Measurements from ENCODE around the gene SLC1A6. TPM values are rescaled to one million over a fixed set of nuclear protein-coding genes. Genes with fewer than 3 reads are reported as not detected.

Gene SLC1A6
- total and polyA plus RNA-seq, 2 donors (not counting 1 experiment from before 2014, with no cell fraction given): 0.25 TPM; not detected in 1

DNA sequence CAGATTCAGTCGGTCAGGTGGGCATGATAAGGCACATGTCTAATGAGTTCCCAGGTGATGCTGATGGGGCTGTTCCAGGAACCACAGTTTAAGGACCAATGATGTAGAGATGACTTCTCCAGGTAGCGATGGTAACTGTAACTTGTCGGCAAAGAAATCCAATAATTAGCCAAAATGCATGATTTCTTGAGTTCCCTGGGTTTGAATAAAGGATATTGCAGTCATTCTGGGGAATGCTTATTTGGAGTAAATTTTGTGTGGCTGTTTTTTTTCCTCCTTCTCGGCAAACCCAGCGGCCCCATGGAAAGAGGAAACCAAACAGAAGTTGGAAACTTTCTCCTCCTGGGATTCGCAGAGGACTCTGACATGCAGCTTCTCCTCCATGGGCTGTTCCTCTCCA is 38.5 kb downstream of the SLC1A6 start, which contains the start of gene OR7C2:
Gene OR7C2 (plus strand): TSS at position 301 of the 400 bp plus-strand sequence. CDS start 0 bp downstream, at position 301.
- intact Hi-C loops (cut with micrococcal nuclease): no loop called here
- Mint-ChIP-seq H3K27ac (no peak within 1 kb of the TSS), H3K4me1 (peaks cover 26% of the 10 kb centered on the region), H3K4me3 (no peak within 1 kb of the TSS), H3K27me3 (peaks cover 1% of the 10 kb centered on the region), H3K9me3 (ENCODE audit: insufficient read depth) (peaks cover 2% of the 10 kb centered on the region)
- Histone ChIP-seq H4K20me1 (ENCODE audit: control insufficient read depth, insufficient read depth, low read length, poor library complexity, severe bottlenecking) (no peaks in the 10 kb centered on the region), H3K79me2 (ENCODE audit: control insufficient read depth, insufficient read depth, low read length) (no peaks in the 10 kb centered on the region), H3K36me3 (replicated peaks in 1 of 2; ENCODE audit: control extremely low read depth in 1 of 2, control insufficient read depth in 1 of 2, extremely low read depth in 1 of 2, insufficient read depth in 2 of 2, low read length in 1 of 2) (no peaks in the 10 kb centered on the region), H3K9ac (ENCODE audit: low read length) (no peak within 1 kb of the TSS), H3K4me3 (ENCODE audit: control extremely low read depth in 1 of 5, extremely low read depth in 1 of 5, insufficient read depth in 1 of 5, low read depth in 2 of 5, low read length in 4 of 5) (no peak within 1 kb of the TSS), H2AFZ (ENCODE audit: insufficient read depth, low read depth, low read length, poor library complexity, severe bottlenecking) (no peak within 1 kb of the TSS), H3K4me2 (replicated peaks; ENCODE audit: low read depth, low read length, poor library complexity, severe bottlenecking) (peak within 1 kb of the TSS; percentile 12), H3K4me1 (ENCODE audit: control insufficient read depth in 2 of 2, insufficient read depth in 2 of 2, low read length in 2 of 2) (peaks cover 25 to 26% of the 10 kb centered on the region in 2 donors), H3K27me3 (replicated peaks in 1 of 4; ENCODE audit: control extremely low read depth in 1 of 4, control insufficient read depth in 3 of 4, insufficient read depth in 4 of 4, low read length in 3 of 4) (no peaks in the 10 kb centered on the region), H3K27ac (ENCODE audit: low read length in 2 of 2) (no peak within 1 kb of the TSS), H3K9me3 (ENCODE audit: control extremely low read depth in 1 of 3, control insufficient read depth in 2 of 3, insufficient read depth in 1 of 3, low read length in 2 of 3) (peaks cover 0 to 3% (median 0%) of the 10 kb centered on the region in 3 donors)
- no peak for ATAC-seq (ENCODE audit: low read depth)
- TF ChIP-seq, protein P1, sequence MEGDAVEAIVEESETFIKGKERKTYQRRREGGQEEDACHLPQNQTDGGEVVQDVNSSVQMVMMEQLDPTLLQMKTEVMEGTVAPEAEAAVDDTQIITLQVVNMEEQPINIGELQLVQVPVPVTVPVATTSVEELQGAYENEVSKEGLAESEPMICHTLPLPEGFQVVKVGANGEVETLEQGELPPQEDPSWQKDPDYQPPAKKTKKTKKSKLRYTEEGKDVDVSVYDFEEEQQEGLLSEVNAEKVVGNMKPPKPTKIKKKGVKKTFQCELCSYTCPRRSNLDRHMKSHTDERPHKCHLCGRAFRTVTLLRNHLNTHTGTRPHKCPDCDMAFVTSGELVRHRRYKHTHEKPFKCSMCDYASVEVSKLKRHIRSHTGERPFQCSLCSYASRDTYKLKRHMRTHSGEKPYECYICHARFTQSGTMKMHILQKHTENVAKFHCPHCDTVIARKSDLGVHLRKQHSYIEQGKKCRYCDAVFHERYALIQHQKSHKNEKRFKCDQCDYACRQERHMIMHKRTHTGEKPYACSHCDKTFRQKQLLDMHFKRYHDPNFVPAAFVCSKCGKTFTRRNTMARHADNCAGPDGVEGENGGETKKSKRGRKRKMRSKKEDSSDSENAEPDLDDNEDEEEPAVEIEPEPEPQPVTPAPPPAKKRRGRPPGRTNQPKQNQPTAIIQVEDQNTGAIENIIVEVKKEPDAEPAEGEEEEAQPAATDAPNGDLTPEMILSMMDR (IDR thresholded peaks at IDR 0.05): no peak
- TF ChIP-seq EZH2 (IDR thresholded peaks at IDR 0.05; ENCODE audit: borderline replicate concordance, insufficient read depth, low read depth, low read length, poor library complexity, severe bottlenecking): no peak
- DNase-seq: no peak
- ChIA-PET CTCF (no interaction called here), POLR2A (no interaction called here)
- whole genome bisulfite sequencing (ENCODE audit: insufficient coverage): 91% methylated on average over 6 of the region's 6 CpGs

DNA sequence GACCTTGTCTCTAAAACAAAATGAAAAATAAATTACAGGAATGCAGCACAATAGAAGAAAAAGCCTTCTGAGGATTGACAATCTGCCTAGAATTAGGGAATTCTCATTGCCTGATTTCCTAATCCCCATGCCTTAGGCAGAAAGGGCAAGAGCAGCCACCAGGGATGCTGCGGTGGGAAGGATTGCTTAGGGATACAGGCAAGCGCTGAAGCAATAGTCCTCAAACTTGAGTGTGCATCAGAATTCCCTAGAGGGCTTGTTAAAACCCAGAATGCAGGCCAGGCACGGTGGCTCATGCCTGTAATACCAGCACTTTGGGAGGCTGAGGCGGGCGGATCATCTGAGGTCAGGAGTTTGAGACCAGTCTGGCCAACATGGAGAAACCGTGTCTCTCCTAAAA is 39.4 kb downstream of the SLC1A6 start:
- Histone ChIP-seq H3K27ac (ENCODE audit: low read length in 2 of 2) (no peak overlapping the region), H3K9me3 (ENCODE audit: control extremely low read depth in 1 of 3, control insufficient read depth in 2 of 3, insufficient read depth in 1 of 3, low read length in 2 of 3) (no peaks in the 10 kb centered on the region), H3K4me3 (ENCODE audit: control extremely low read depth in 1 of 5, extremely low read depth in 1 of 5, insufficient read depth in 1 of 5, low read depth in 2 of 5, low read length in 4 of 5) (no peak overlapping the region), H3K79me2 (ENCODE audit: control insufficient read depth, insufficient read depth, low read length) (no peaks in the 10 kb centered on the region), H3K9ac (ENCODE audit: low read length) (no peak overlapping the region), H3K4me1 (ENCODE audit: control insufficient read depth in 2 of 2, insufficient read depth in 2 of 2, low read length in 2 of 2) (peaks cover 25 to 26% of the 10 kb centered on the region in 2 donors), H4K20me1 (ENCODE audit: control insufficient read depth, insufficient read depth, low read length, poor library complexity, severe bottlenecking) (no peaks in the 10 kb centered on the region), H3K4me2 (replicated peaks; ENCODE audit: low read depth, low read length, poor library complexity, severe bottlenecking) (no peak overlapping the region), H3K36me3 (replicated peaks in 1 of 2; ENCODE audit: control extremely low read depth in 1 of 2, control insufficient read depth in 1 of 2, extremely low read depth in 1 of 2, insufficient read depth in 2 of 2, low read length in 1 of 2) (no peaks in the 10 kb centered on the region), H2AFZ (ENCODE audit: insufficient read depth, low read depth, low read length, poor library complexity, severe bottlenecking) (no peak overlapping the region), H3K27me3 (replicated peaks in 1 of 4; ENCODE audit: control extremely low read depth in 1 of 4, control insufficient read depth in 3 of 4, insufficient read depth in 4 of 4, low read length in 3 of 4) (no peaks in the 10 kb centered on the region)
- peaks cover 7% of the 10 kb centered on the region for H3K27me3 Mint-ChIP-seq
- ATAC-seq (ENCODE audit: low read depth): no peak
- intact Hi-C loops (cut with micrococcal nuclease): no loop called here
- H3K4me3 Mint-ChIP-seq: no peak overlapping the region
- POLR2A ChIA-PET: no interaction called here
- DNase-seq: no peak
- TF ChIP-seq, protein P1 (IDR thresholded peaks at IDR 0.05): no peak
- TF ChIP-seq EZH2 (IDR thresholded peaks at IDR 0.05; ENCODE audit: borderline replicate concordance, insufficient read depth, low read depth, low read length, poor library complexity, severe bottlenecking): no peak
- WGBS (ENCODE audit: insufficient coverage): 94% methylated on average over 5 of the region's 6 CpGs
- no peak overlapping the region for H3K27ac Mint-ChIP-seq
- H3K4me1 Mint-ChIP-seq: peaks cover 24% of the 10 kb centered on the region
- CTCF ChIA-PET: no interaction called here
- no peaks in the 10 kb centered on the region for H3K9me3 Mint-ChIP-seq (ENCODE audit: insufficient read depth)
